Measurements from ENCODE around the gene C17orf58.

GRCh38 chr17:67974185-67974584 is 22.1 kb downstream of the C17orf58 start:
- no peak for TF ChIP-seq YY1 (IDR thresholded peaks at IDR 0.05; ENCODE audit: low read depth)
- no peak for TF ChIP-seq MAX (IDR thresholded peaks at IDR 0.05)
- TF ChIP-seq FOXM1 (IDR thresholded peaks at IDR 0.05; ENCODE audit: borderline replicate concordance, low read depth), result no peak
- TF ChIP-seq CEBPB (IDR thresholded peaks at IDR 0.05), result no peak
- no peak for TF ChIP-seq EP300 (IDR thresholded peaks at IDR 0.05; ENCODE audit: borderline replicate concordance)
- no peak for TF ChIP-seq TEAD4 (IDR thresholded peaks at IDR 0.05)
- no peak for TF ChIP-seq TAF1 (IDR thresholded peaks at IDR 0.05; ENCODE audit: low read depth)
- no peak for TF ChIP-seq CREB1 (IDR thresholded peaks at IDR 0.05; ENCODE audit: low read depth)
- TF ChIP-seq REST (IDR thresholded peaks at IDR 0.05; ENCODE audit: low read depth), result no peak
- no peak for TF ChIP-seq NFIC (IDR thresholded peaks at IDR 0.05)
- TF ChIP-seq TCF12 (IDR thresholded peaks at IDR 0.05; ENCODE audit: low read depth), result no peak
- TF ChIP-seq ZBTB7A (IDR thresholded peaks at IDR 0.05; ENCODE audit: low read depth), result no peak
- TF ChIP-seq RAD21 (IDR thresholded peaks at IDR 0.05; ENCODE audit: low read depth), result no peak
- no peak for TF ChIP-seq USF1 (IDR thresholded peaks at IDR 0.05)
